ENCODE data around the gene CCDC194. TPM values are rescaled to one million over a fixed set of nuclear protein-coding genes. Genes with fewer than 3 reads are reported as not detected.

CCDC194 gene
- total RNA-seq, 1 donor from 2014 or later = not detected

- peak; percentile 26 for DNase-seq (ENCODE audit: low read depth, low spot score)
- H3K27ac Mint-ChIP-seq (ENCODE audit: unreplicated experiment) = no peak overlapping the region
- peaks cover 21% of the 10 kb centered on the region for H3K27me3 Mint-ChIP-seq (ENCODE audit: low read depth)
- peak overlapping the region; percentile 93 for H3K4me3 Mint-ChIP-seq
- H3K9me3 Mint-ChIP-seq = no peaks in the 10 kb centered on the region
- peaks cover 12% of the 10 kb centered on the region for H3K4me1 Mint-ChIP-seq
- H3K36me3 Mint-ChIP-seq (ENCODE audit: low read depth) = no peaks in the 10 kb centered on the region
- TF ChIP-seq, protein P1, sequence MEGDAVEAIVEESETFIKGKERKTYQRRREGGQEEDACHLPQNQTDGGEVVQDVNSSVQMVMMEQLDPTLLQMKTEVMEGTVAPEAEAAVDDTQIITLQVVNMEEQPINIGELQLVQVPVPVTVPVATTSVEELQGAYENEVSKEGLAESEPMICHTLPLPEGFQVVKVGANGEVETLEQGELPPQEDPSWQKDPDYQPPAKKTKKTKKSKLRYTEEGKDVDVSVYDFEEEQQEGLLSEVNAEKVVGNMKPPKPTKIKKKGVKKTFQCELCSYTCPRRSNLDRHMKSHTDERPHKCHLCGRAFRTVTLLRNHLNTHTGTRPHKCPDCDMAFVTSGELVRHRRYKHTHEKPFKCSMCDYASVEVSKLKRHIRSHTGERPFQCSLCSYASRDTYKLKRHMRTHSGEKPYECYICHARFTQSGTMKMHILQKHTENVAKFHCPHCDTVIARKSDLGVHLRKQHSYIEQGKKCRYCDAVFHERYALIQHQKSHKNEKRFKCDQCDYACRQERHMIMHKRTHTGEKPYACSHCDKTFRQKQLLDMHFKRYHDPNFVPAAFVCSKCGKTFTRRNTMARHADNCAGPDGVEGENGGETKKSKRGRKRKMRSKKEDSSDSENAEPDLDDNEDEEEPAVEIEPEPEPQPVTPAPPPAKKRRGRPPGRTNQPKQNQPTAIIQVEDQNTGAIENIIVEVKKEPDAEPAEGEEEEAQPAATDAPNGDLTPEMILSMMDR (conservative IDR thresholded peaks at IDR 0.05) = peak; percentile 42
Measured at GRCh38 chr19:17389957-17390664, 3.9 kb downstream of the CCDC194 start.

DNA sequence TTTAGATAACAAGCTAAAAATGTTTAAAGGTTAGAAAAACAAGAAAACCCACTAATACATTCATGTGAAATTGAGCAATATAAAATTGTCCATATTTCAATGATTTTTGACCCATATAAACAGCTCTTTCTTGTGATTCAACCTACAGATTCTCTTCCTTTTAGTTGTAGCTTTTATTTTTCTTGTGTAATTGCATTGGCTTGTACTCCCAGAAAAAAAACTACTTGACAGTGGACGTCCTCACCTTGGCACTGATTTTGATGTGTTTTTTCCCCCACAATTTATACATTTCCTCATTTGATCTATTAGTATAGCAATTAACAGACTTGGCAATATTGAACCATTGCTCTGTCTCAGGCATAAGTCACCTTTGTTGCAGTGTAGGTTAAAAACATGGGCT is 4.7 kb downstream of the CCDC194 start:
- TF ChIP-seq, protein P1 (conservative IDR thresholded peaks at IDR 0.05) = no peak
- Mint-ChIP-seq H3K36me3 (ENCODE audit: low read depth) (no peaks in the 10 kb centered on the region), H3K4me1 (peaks cover 11% of the 10 kb centered on the region), H3K27ac (ENCODE audit: unreplicated experiment) (no peak overlapping the region), H3K27me3 (ENCODE audit: low read depth) (peaks cover 21% of the 10 kb centered on the region), H3K9me3 (no peaks in the 10 kb centered on the region), H3K4me3 (no peak overlapping the region)
- no peak for DNase-seq (ENCODE audit: low read depth, low spot score)

- H3K4me1 Mint-ChIP-seq = peaks cover 12% of the 10 kb centered on the region
- H3K27ac Mint-ChIP-seq (ENCODE audit: unreplicated experiment) = no peak overlapping the region
- H3K9me3 Mint-ChIP-seq = no peaks in the 10 kb centered on the region
- DNase-seq (ENCODE audit: low read depth, low spot score) = peak; percentile 67
- H3K4me3 Mint-ChIP-seq = peak overlapping the region; percentile 62
- H3K27me3 Mint-ChIP-seq (ENCODE audit: low read depth) = peaks cover 21% of the 10 kb centered on the region
- H3K36me3 Mint-ChIP-seq (ENCODE audit: low read depth) = no peaks in the 10 kb centered on the region
- TF ChIP-seq, protein P1 (conservative IDR thresholded peaks at IDR 0.05) = peak; percentile 88
Measured at GRCh38 chr19:17385878-17386611, 8.0 kb downstream of the CCDC194 start.

GRCh38 chr19:17380426-17381138 is 13.4 kb downstream of the CCDC194 start:
- Mint-ChIP-seq H3K4me1 (peaks cover 35% of the 10 kb centered on the region), H3K27ac (ENCODE audit: unreplicated experiment) (no peak overlapping the region), H3K27me3 (ENCODE audit: low read depth) (no peaks in the 10 kb centered on the region), H3K36me3 (ENCODE audit: low read depth) (no peaks in the 10 kb centered on the region), H3K4me3 (no peak overlapping the region), H3K9me3 (peaks cover 3% of the 10 kb centered on the region)
- DNase-seq (ENCODE audit: low read depth, low spot score) = no peak
- TF ChIP-seq, protein P1 (conservative IDR thresholded peaks at IDR 0.05) = no peak

DNA sequence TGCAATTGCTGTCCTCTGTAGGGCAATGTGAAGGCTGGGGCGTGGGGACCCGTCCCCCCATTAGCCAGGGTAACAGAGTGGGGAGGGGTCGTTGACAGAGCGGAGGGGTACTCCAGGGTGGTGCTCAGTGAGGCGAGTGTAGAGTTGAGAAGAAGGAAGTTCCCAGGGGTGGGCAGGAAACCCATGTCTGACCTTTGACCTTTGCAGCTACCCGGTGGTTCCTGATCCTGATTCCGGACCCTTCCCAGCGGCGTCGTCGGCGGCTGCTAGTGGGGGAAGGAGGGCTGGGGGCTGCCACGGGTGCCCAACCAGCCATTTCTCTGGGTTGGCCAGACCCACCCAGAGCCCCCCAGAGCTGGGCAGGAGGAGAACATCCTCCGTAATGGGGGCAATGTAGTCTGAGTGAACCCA is 14.8 kb downstream of the CCDC194 start:
- no peak overlapping the region for H3K4me3 Mint-ChIP-seq
- peaks cover 3% of the 10 kb centered on the region for H3K9me3 Mint-ChIP-seq
- TF ChIP-seq, protein P1 (conservative IDR thresholded peaks at IDR 0.05) = no peak
- peak; percentile 38 for DNase-seq (ENCODE audit: low read depth, low spot score)
- peak overlapping the region; percentile 84 for H3K27ac Mint-ChIP-seq (ENCODE audit: unreplicated experiment)
- H3K4me1 Mint-ChIP-seq = peaks cover 35% of the 10 kb centered on the region
- no peaks in the 10 kb centered on the region for H3K36me3 Mint-ChIP-seq (ENCODE audit: low read depth)
- no peaks in the 10 kb centered on the region for H3K27me3 Mint-ChIP-seq (ENCODE audit: low read depth)
